Measurements from ENCODE around the gene PCP4.

Gene PCP4
- total RNA-seq = 0 reads per million in 4 experiments

DNA sequence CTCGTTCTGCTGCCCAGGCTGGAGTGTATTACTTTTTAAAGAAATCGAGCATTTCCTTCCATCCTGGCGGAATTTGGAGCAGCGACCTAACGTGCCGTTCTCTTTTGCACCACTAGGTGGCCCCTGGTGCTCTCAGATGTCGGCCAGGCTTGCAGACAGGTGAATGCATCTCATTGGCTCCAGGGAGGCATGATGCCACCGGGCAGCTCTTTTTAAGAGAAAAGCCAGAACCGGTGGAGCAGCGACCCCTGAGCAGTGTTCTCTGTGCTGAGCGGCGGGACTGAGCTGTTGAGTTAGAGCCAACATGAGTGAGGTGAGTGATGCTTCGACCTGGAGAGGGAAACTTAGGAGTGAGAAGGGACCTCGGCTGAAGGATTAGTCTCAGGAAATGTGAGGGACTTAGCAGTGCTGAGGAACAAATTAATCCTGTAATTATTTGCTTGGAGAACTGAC is at the start of gene PCP4:
Gene PCP4, plus strand, starts transcription at position 241 of the 453 bp plus-strand sequence. Its CDS starts 64 bp downstream, at position 305.
- no peak for DNase-seq

DNA sequence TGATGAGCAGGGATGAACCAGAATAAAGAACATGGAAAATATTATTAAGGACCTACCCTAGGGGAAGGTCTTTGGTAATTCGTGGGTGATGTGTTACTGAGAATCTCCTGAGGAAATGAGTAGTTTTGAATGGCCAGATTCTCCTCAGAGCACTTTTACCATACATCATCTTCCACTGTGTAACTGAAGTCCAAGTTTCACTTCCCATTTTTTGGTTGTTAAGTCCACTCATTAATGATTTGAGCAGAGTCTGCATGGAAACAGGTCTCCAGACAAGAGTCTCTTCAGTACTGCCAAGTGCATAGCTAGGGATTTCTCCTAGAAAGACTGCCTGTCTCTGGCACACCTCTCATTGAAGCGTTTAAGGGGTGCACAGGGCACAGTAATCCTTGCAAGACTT is 48.7 kb upstream of the PCP4 start:
- DNase-seq = no peak

GRCh38 chr21:39822042-39822441 is 45.2 kb upstream of the PCP4 start:
- DNase-seq = no peak

- no peak for DNase-seq
These were observed 42.0 kb upstream of the PCP4 start for GRCh38 chr21:39825250-39825649.

- no peak for DNase-seq
These were observed 32.7 kb upstream of the PCP4 start for GRCh38 chr21:39834543-39834942.

DNA sequence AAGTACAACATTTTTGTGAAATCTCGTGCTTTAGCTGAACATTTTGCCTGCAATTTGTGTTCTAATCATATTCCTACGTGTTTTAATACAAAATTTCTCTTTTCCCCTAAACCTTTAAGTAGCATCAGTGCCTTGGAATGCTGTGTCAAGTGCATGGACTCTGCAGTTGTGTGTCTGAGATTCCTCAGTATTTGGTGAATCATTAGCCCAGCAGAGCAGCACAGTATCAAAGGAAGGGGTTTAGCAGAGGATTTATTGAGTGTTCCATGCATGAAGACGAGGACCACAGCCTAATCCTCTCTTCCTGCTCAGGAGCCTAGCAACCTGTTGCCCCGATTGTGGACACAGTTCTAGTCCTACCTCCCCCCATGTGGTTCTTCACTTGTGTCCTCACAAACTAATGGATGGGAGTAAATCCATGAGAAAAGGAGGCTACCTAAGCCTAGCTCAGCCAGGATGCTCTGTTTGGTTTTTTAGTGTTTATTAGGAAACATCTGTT is 29.3 kb upstream of the PCP4 start:
- no peak for DNase-seq

- DNase-seq = no peak
These were observed 26.7 kb upstream of the PCP4 start for GRCh38 chr21:39840373-39841097.

DNA sequence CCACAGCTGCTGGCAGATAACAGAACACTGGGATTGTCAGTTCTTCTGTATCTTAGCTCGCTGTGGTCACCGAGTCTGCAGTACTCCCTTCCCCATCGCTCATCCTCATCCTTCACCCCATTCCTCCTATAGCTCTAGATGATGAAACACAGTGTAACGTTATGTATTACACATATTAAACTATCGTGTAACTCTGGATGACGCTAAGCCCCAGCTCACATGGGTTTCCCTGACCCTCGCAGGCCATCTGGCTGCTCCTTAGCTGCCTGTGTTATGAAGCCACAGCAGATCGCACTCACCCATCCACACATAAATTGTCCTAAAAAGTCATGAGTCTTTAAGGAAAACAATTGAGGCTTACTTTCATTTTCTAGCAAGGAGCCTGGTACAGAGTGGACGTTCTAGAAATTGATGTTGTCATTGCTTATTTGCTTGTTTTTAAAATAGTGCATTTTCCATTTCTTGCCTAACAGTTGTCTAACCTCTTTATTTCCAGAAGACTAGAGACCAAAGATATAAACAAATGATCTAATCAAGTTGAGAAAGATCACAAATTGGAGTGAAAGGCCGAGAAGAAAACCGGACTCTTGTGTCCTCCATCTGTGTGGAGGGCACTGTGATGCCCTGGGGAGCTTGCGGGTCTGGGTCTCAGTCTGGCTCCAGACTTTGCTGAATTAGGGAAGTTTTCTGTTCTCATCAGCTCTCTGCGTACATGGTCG is 24.3 kb upstream of the PCP4 start:
- DNase-seq = no peak

DNA sequence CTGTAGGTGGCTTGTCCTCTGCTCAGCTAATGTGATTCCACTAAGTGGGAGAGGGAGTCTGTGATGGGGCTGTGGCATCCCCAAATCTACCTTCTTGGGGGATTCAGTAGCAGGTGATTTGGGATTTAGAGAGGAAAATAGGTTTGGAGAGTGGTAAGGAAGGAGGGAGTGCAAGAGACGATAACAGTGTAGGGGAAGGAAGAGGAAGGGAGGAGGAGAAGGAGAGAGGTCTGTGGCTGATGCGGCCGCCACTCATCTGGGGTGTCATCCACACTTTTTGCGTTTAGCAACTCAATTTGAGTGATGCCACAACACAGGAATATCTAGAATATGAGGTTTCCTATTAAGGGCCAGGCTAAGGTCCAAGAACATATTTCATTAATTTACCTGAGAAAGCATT is 23.8 kb upstream of the PCP4 start:
- no peak for DNase-seq

GRCh38 chr21:39843916-39844315 is 23.3 kb upstream of the PCP4 start:
- no peak for DNase-seq

DNA sequence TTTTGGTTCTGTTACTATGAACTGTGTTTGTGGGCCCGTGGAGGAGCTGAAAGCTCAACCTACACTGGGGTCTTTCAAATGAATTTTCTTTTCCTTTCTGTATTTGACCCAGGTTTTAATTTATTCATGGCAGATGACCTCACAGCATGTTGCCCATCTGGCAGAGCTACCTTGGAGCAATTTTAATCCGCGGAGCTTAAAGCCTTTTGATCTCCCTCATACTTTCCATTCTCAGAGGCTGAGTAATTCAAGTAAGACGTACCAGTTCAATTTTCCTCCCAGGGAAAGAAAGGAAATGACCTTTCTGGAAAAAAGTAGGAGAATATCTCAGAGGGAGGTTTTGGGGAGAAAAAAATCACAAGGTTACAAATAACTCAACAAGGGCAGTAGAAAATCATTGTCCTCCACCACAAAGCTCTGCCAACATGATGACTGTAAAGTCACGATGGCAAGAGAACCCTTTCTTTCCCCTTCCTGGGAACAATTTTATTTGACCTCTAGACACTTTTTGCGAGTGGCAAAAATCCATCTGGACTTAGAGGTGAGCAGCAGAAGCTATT is 21.6 kb upstream of the PCP4 start:
- no peak for DNase-seq

GRCh38 chr21:39847877-39848276 is 19.4 kb upstream of the PCP4 start:
- no peak for DNase-seq

- DNase-seq = no peak
These were observed 18.1 kb upstream of the PCP4 start for GRCh38 chr21:39849014-39849655.

- DNase-seq = no peak
These were observed 16.9 kb upstream of the PCP4 start for GRCh38 chr21:39850333-39850732.

GRCh38 chr21:39851002-39851618 is 16.1 kb upstream of the PCP4 start:
- DNase-seq = no peak

DNA sequence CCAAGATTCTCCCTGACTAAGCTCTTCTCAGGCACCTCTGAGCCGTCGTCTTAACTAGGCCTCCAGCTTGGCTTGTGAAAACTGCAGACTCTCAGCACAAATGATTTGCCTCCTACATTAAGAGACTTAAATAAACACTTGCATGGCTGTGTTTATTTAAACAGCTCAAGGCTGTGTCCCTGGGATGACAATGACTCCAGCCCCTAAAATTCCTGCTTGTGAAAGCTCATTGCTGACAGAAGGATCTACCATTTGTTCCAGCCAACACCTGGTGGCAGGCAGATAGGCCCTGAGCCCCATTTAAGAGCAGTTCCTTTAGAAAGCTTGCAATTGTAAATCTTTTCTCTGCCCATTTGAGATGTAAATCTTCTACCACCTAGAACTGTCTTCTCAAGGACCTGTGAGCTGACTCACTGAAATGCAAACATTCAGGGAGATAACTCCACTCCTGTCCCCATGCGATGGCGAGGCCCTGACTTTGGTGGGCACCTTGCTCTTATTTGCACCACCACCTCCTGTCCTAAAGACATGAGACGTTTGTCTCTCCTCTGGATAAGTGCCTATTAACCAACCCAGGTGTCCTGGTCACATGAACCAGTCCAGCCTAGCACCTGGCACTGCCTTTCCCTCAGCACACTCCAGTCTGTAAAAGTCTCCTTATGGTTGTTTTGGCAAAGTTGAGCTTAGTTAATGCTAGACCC is 15.1 kb upstream of the PCP4 start:
- DNase-seq = no peak

- DNase-seq = no peak
These were observed 14.3 kb upstream of the PCP4 start for GRCh38 chr21:39852726-39853500.

GRCh38 chr21:39854572-39854971 is 12.7 kb upstream of the PCP4 start:
- no peak for DNase-seq

GRCh38 chr21:39855595-39855994 is 11.6 kb upstream of the PCP4 start:
- no peak for DNase-seq

DNA sequence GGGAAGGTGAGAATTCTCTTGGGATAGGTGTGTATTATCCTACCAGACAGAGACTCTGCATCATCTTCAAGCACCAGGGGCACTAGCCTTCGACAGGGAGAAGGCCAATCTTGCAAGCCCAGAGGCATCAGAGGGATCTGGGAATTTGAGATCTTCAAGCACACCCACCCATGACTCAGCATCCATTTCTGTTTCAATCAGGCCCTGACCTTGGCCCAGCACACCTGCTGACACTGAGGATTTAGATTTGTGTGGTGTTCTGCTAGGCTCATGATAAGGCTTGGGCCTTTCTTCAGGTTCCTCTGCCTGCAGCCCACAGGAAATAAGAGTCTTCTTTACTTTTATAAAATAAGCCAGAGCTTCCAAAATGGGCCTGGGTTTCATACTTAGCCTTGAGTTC is 6.6 kb upstream of the PCP4 start:
- no peak for DNase-seq

- no peak for DNase-seq
These were observed 4.1 kb upstream of the PCP4 start for GRCh38 chr21:39863111-39863510.

All from effector CD8-positive, alpha-beta T cell (primary cell).